GM18520 (cell line): ENCODE results near the gene FILIP1.
A peak's percentile ranks its signal among the peaks of the same experiment; 100 is the strongest.

Experiments
- ATAC-seq: cut with Tn5 transposase; IDR thresholded peaks from one replicate; pipeline ENCODE4 v1.9.1; 2021; ENCODE audit not compliant: unreplicated experiment

The FILIP1 gene

GRCh38 chr6:75493400-75494064, at the start of gene FILIP1:
Gene FILIP1, minus strand, starts transcription at chr6:75493800. Its CDS starts 78,828 bp downstream, at chr6:75414972.
- no peak for ATAC-seq

GRCh38 chr6:75543311-75543710, 49.7 kb upstream of the FILIP1 start:
- no peak for ATAC-seq

GRCh38 chr6:75539136-75539535, 45.5 kb upstream of the FILIP1 start:
- ATAC-seq, result no peak

- no peak for ATAC-seq
Measured at GRCh38 chr6:75532521-75532920, 38.9 kb upstream of the FILIP1 start.

GRCh38 chr6:75531174-75531573, 37.6 kb upstream of the FILIP1 start:
- ATAC-seq, result no peak

- no peak for ATAC-seq
Measured at GRCh38 chr6:75530696-75531095, 37.1 kb upstream of the FILIP1 start.

GRCh38 chr6:75528423-75528822, 34.8 kb upstream of the FILIP1 start:
- no peak for ATAC-seq

GRCh38 chr6:75526502-75527127, 33.0 kb upstream of the FILIP1 start:
- peak; percentile 77 for ATAC-seq

GRCh38 chr6:75525682-75526081, 32.1 kb upstream of the FILIP1 start:
- ATAC-seq, result no peak

GRCh38 chr6:75524322-75524972, 30.8 kb upstream of the FILIP1 start:
- no peak for ATAC-seq

- ATAC-seq, result no peak
Measured at GRCh38 chr6:75516757-75517156, 23.2 kb upstream of the FILIP1 start.

GRCh38 chr6:75512591-75512990, 19.0 kb upstream of the FILIP1 start:
- no peak for ATAC-seq

- no peak for ATAC-seq
Measured at GRCh38 chr6:75505424-75505823, 11.8 kb upstream of the FILIP1 start.

- no peak for ATAC-seq
Measured at GRCh38 chr6:75504465-75505222, 11.0 kb upstream of the FILIP1 start.

- ATAC-seq, result no peak
Measured at GRCh38 chr6:75503291-75503690, 9.7 kb upstream of the FILIP1 start.

- no peak for ATAC-seq
Measured at GRCh38 chr6:75502884-75503283, 9.3 kb upstream of the FILIP1 start.

- ATAC-seq, result no peak
Measured at GRCh38 chr6:75501756-75502155, 8.2 kb upstream of the FILIP1 start.

- no peak for ATAC-seq
Measured at GRCh38 chr6:75499640-75500039, 6.0 kb upstream of the FILIP1 start.

GRCh38 chr6:75498862-75499261, 5.3 kb upstream of the FILIP1 start:
- ATAC-seq, result no peak

GRCh38 chr6:75497994-75498393, 4.4 kb upstream of the FILIP1 start:
- no peak for ATAC-seq

GRCh38 chr6:75495011-75495410, 1.4 kb upstream of the FILIP1 start:
- ATAC-seq, result no peak

- no peak for ATAC-seq
Measured at GRCh38 chr6:75494290-75494689, 690 bp upstream of the FILIP1 start.
